Measurements from ENCODE around the gene ACSF3. TPM values are rescaled to one million over a fixed set of nuclear protein-coding genes. Genes with fewer than 3 reads are reported as not detected.

ACSF3 gene
- total RNA-seq, 1 donor from 2014 or later = 51.4 TPM

GRCh38 chr16:89197633-89198416 is 104.2 kb downstream of the ACSF3 start:
- intact Hi-C loops (cut with micrococcal nuclease) = no loop called here

- intact Hi-C loops (cut with micrococcal nuclease) = no loop called here
Measured at GRCh38 chr16:89198417-89199240, 105.0 kb downstream of the ACSF3 start.

- intact Hi-C loops (cut with micrococcal nuclease) = no loop called here
Measured at GRCh38 chr16:89199241-89200123, 105.8 kb downstream of the ACSF3 start.

- intact Hi-C loops (cut with micrococcal nuclease) = no loop called here
Measured at GRCh38 chr16:89200124-89200849, 106.6 kb downstream of the ACSF3 start, which contains the start of gene SLC22A31. SLC22A31 (minus strand) TSS chr16:89200537; CDS start chr16:89200501, 36 bp downstream.

- intact Hi-C loops (cut with micrococcal nuclease) = loop anchor here (1.0 kb wide), 2 partner anchors 8 to 30 kb away; partner anchors contain the start of gene CDH15
Measured at GRCh38 chr16:89200850-89201411, 107.3 kb downstream of the ACSF3 start.

GRCh38 chr16:89201439-89202377 is 108.1 kb downstream of the ACSF3 start:
- intact Hi-C loops (cut with micrococcal nuclease) = loop anchor here (1.0 kb wide), 2 partner anchors 8 to 30 kb away; partner anchors contain the start of gene CDH15

GRCh38 chr16:89202422-89203215 is 109.0 kb downstream of the ACSF3 start:
- intact Hi-C loops (cut with micrococcal nuclease) = no loop called here

Other genes starting within 250 kb of the ACSF3 start
- gene GALNS, start 236.9 kb upstream of the ACSF3 start, total RNA-seq = 38.9 and 41.0 TPM in 2 replicates
- 59.8 and 60.1 TPM in 2 replicates for gene TRAPPC2L, start 236.7 kb upstream of the ACSF3 start, total RNA-seq
- not detected in 2 replicates for gene PABPN1L, start 227.2 kb upstream of the ACSF3 start, total RNA-seq
- 0.64 and 0.73 TPM in 2 replicates for gene CBFA2T3, start 116.6 kb upstream of the ACSF3 start, total RNA-seq
- gene CDH15, start 77.9 kb downstream of the ACSF3 start, total RNA-seq = not detected in 2 replicates
- gene SLC22A31, start 106.7 kb downstream of the ACSF3 start, total RNA-seq = 1.4 and 2.5 TPM in 2 replicates
- 6.2 and 9.0 TPM in 2 replicates for gene ZNF778, start 123.9 kb downstream of the ACSF3 start, total RNA-seq

Measured in T-helper 2 cell treated with Interferon-gamma antibody and Interleukin-4, amounts not matched to agents 100 ng/mL and 5 ng/mL, for 36 hours (primary cell).